ENCODE measurements around the gene WDR36. TPM values are rescaled to one million over a fixed set of nuclear protein-coding genes. Genes with fewer than 3 reads are reported as not detected.

The WDR36 gene
- total and polyA plus RNA-seq, 8 donors, result 3.5 to 12.4 (median 9.4) TPM

DNA sequence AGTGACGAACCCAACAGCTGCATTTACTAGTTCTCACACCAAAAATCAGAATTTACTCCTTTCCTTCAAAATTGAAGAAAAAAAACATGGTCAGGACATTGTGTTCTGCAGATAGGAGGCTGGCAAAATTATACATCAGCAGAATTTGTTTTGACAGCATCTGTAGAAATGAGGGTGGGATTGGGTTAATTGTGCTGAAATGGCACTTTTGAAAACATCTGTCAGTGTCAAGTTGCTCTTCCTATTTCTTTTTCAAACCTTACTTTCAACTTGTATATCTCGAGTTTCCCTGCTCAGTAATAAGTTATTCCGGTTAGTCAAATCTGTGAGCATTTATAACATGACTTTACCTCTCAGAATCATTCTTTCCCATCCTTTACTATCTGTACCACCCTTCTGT lies 19.8 kb downstream of the WDR36 start:
- H3K27me3 ChIP-seq, result no peaks in the 10 kb centered on the region
- peaks cover 4 to 39% (median 10%) of the 10 kb centered on the region in 3 donors for H3K36me3 ChIP-seq
- ATAC-seq, result no peak
- no peak for FAIRE-seq
- H3K4me3 ChIP-seq, result no peak overlapping the region
- DNase-seq, result no peak
- peaks cover 0 to 2% (median 0%) of the 10 kb centered on the region in 3 donors for H3K4me1 ChIP-seq
- WGBS, 2 donors, result 94% methylated on average over 3 of the region's 3 CpGs
- TF ChIP-seq CTCF (IDR thresholded peaks at IDR 0.05), result no peak
- peaks cover 0 to 2% (median 0%) of the 10 kb centered on the region in 4 donors for H3K9me3 ChIP-seq
- intact Hi-C loops (cut with DNase I), result no loop called here
- H3K27ac ChIP-seq, result no peak overlapping the region

- DNase-seq (no peak), ATAC-seq (no peak), FAIRE-seq (no peak)
- Histone ChIP-seq H3K27me3 (no peaks in the 10 kb centered on the region), H3K4me1 (peaks cover 0 to 2% (median 0%) of the 10 kb centered on the region in 3 donors), H3K4me3 (no peak overlapping the region), H3K36me3 (peaks cover 4 to 28% (median 6%) of the 10 kb centered on the region in 3 donors), H3K27ac (no peak overlapping the region), H3K9me3 (peaks cover 0 to 2% (median 0%) of the 10 kb centered on the region in 4 donors)
- intact Hi-C loops (cut with DNase I), result no loop called here
- TF ChIP-seq CTCF (IDR thresholded peaks at IDR 0.05), result no peak
- WGBS, 2 donors, result 93 to 95% methylated on average over 3 of the region's 3 CpGs
These were observed 21.5 kb downstream of the WDR36 start for GRCh38 chr5:111113678-111114077.

GRCh38 chr5:111115229-111115628 lies 23.1 kb downstream of the WDR36 start:
- intact Hi-C loops (cut with DNase I), result no loop called here
- ATAC-seq, result no peak
- no peaks in the 10 kb centered on the region for H3K27me3 ChIP-seq
- H3K4me1 ChIP-seq, result no peaks in the 10 kb centered on the region
- no peaks in the 10 kb centered on the region for H3K9me3 ChIP-seq
- WGBS, 2 donors, result 98 to 100% methylated on average over 1 of the region's 1 CpG
- no peak for FAIRE-seq
- peaks cover 4 to 35% (median 6%) of the 10 kb centered on the region in 3 donors for H3K36me3 ChIP-seq
- no peak overlapping the region for H3K4me3 ChIP-seq
- H3K27ac ChIP-seq, result no peak overlapping the region
- TF ChIP-seq CTCF (IDR thresholded peaks at IDR 0.05), result no peak
- DNase-seq, result no peak

DNA sequence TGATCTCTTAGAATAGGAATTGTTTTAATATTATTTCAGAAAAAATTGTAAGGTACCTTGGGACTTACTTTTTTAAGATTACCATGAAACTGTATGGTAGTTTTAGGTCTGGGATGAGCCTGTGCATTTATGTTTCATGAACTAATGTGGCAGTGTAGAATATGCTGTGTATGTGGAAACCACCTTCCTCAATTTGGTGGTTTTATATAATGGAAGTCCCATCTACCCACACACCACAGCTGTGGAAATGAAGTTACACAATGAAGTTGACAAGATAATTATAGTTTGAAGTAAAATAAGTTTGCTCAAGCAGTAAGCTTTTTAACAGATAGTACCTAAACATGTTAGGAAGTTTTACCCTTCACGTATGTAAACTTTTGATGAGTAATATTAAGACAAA lies 24.4 kb downstream of the WDR36 start:
- intact Hi-C loops (cut with DNase I), result no loop called here
- no peaks in the 10 kb centered on the region for H3K4me1 ChIP-seq
- FAIRE-seq (no peak), ATAC-seq (peak in 2 of 4 donors; percentile 36 to 56), DNase-seq (no peak)
- no peaks in the 10 kb centered on the region for H3K27me3 ChIP-seq
- WGBS, 2 donors, result 80 to 87% methylated on average over 1 of the region's 1 CpG
- no peaks in the 10 kb centered on the region for H3K9me3 ChIP-seq
- peaks cover 4 to 41% (median 5%) of the 10 kb centered on the region in 3 donors for H3K36me3 ChIP-seq
- H3K27ac ChIP-seq, result no peak overlapping the region
- TF ChIP-seq CTCF (IDR thresholded peaks at IDR 0.05), result no peak
- no peak overlapping the region for H3K4me3 ChIP-seq

DNA sequence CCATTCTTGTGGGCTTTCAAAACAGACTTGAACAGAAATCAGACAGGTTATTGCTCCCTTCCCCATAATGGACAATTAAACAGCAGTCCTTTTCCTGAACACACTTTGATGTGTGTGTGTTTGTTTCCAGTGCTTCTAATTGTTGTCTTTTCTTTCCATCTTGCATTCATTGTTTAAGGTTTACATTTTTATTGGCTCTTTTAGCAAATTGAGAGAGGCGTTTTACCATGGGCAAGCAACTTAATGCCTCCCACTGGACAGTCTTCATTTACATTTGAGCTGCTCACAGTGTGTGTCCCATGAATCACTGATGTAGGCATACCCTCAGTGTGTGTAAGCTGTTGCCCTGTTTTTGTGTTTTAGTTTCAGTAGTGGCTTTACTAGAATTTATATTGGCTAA lies 25.0 kb downstream of the WDR36 start:
- Histone ChIP-seq H3K36me3 (peaks cover 4 to 42% (median 7%) of the 10 kb centered on the region in 3 donors), H3K27ac (no peak overlapping the region), H3K9me3 (no peaks in the 10 kb centered on the region), H3K4me1 (no peaks in the 10 kb centered on the region), H3K27me3 (no peaks in the 10 kb centered on the region), H3K4me3 (no peak overlapping the region)
- intact Hi-C loops (cut with DNase I), result no loop called here
- ATAC-seq (no peak), DNase-seq (no peak), FAIRE-seq (no peak)
- 66 to 76% methylated on average over 1 of the region's 1 CpG for WGBS, 2 donors
- no peak for TF ChIP-seq CTCF (IDR thresholded peaks at IDR 0.05)
